GM12878 (cell line): ENCODE data around the gene AP1S3.

Source experiments
- CTCF ChIP-seq, 3 experiments: IDR thresholded peaks in 2 of 3; conservative IDR thresholded peaks in 1 of 3; 2 replicates each; pipeline ENCODE4 v1.5.1; 2011; ENCODE audit warnings: low read depth in 3 of 3, low read length in 3 of 3, mild to moderate bottlenecking in 3 of 3, control low read depth in 2 of 3, moderate library complexity in 2 of 3, inconsistent platforms in 1 of 3, mixed read lengths in 1 of 3; ENCODE audit not compliant: control insufficient read depth in 2 of 3, insufficient read depth in 1 of 3; ENCODE audit errors: extremely low read depth in 1 of 3
- ZZZ3 ChIP-seq: IDR thresholded peaks from 2 replicates; pipeline ENCODE4 v1.6.1; 2011; ENCODE audit warnings: low read depth; ENCODE audit not compliant: control insufficient read depth, insufficient read length

- TF ChIP-seq ZZZ3: no peak
- TF ChIP-seq CTCF (IDR thresholded peaks at IDR 0.05 in 2 of 3, conservative IDR thresholded peaks at IDR 0.05 in 1 of 3; ENCODE audit: control insufficient read depth in 2 of 3, extremely low read depth in 1 of 3, insufficient read depth in 1 of 3, low read depth in 3 of 3, low read length in 3 of 3): no peak
Observed at GRCh38 chr2:223853425-223853837, 16.0 kb upstream of the AP1S3 start.
